IPS DF 19.7 (cell line): ENCODE measurements around the gene ABTB2.

Source experiments
- DNase-seq: peaks from one replicate; pipeline ENCODE4 v3.0.0-alpha.2; 2013; ENCODE audit warnings: low read depth, low spot score

Gene ABTB2

GRCh38 chr11:34284811-34285481 is 72.9 kb downstream of the ABTB2 start:
- DNase-seq = no peak

GRCh38 chr11:34284156-34284555 is 73.7 kb downstream of the ABTB2 start:
- no peak for DNase-seq

- DNase-seq = no peak
Measured at GRCh38 chr11:34280945-34281872, 76.6 kb downstream of the ABTB2 start.

GRCh38 chr11:34278693-34279297 is 79.0 kb downstream of the ABTB2 start:
- no peak for DNase-seq

GRCh38 chr11:34278175-34278574 is 79.6 kb downstream of the ABTB2 start:
- no peak for DNase-seq

GRCh38 chr11:34277171-34277570 is 80.6 kb downstream of the ABTB2 start:
- DNase-seq = no peak

GRCh38 chr11:34276352-34276864 is 81.4 kb downstream of the ABTB2 start:
- DNase-seq = no peak

GRCh38 chr11:34275486-34275885 is 82.3 kb downstream of the ABTB2 start:
- DNase-seq = no peak

- no peak for DNase-seq
Measured at GRCh38 chr11:34274712-34275398, 83.0 kb downstream of the ABTB2 start.

- DNase-seq = no peak
Measured at GRCh38 chr11:34273099-34273498, 84.7 kb downstream of the ABTB2 start.

- no peak for DNase-seq
Measured at GRCh38 chr11:34271727-34272126, 86.1 kb downstream of the ABTB2 start.

GRCh38 chr11:34270711-34271110 is 87.1 kb downstream of the ABTB2 start:
- no peak for DNase-seq

GRCh38 chr11:34269694-34270245 is 88.0 kb downstream of the ABTB2 start:
- no peak for DNase-seq

GRCh38 chr11:34268906-34269430 is 88.8 kb downstream of the ABTB2 start:
- DNase-seq = no peak

GRCh38 chr11:34267417-34267816 is 90.4 kb downstream of the ABTB2 start:
- DNase-seq = no peak

GRCh38 chr11:34267013-34267412 is 90.8 kb downstream of the ABTB2 start:
- DNase-seq = no peak

GRCh38 chr11:34266090-34266912 is 91.5 kb downstream of the ABTB2 start:
- no peak for DNase-seq

GRCh38 chr11:34264303-34265110 is 93.3 kb downstream of the ABTB2 start:
- DNase-seq = no peak

GRCh38 chr11:34263441-34264091 is 94.2 kb downstream of the ABTB2 start:
- DNase-seq = no peak
